ENCODE measurements around the gene TPCN2. TPM values are rescaled to one million over a fixed set of nuclear protein-coding genes. Genes with fewer than 3 reads are reported as not detected.

TPCN2 gene
- total RNA-seq, 2 experiments from 2014 or later, result 18.0 to 22.1 TPM

- Mint-ChIP-seq H3K27ac (no peak overlapping the region), H3K9me3 (no peaks in the 10 kb centered on the region), H3K4me3 (no peak overlapping the region)
Observed at GRCh38 chr11:69116671-69117070, 67.9 kb downstream of the TPCN2 start.

GRCh38 chr11:69119190-69119589 is 70.5 kb downstream of the TPCN2 start:
- Mint-ChIP-seq H3K9me3 (no peaks in the 10 kb centered on the region), H3K27ac (no peak overlapping the region), H3K36me3 (ENCODE audit: low read depth) (no peaks in the 10 kb centered on the region), H3K4me3 (no peak overlapping the region), H3K27me3 (no peaks in the 10 kb centered on the region), H3K4me1 (peaks cover 35% of the 10 kb centered on the region)
- ChIA-PET POLR2A (no interaction called here), CTCF (no interaction called here)
- DNase-seq, result no peak

More at GRCh38 chr11:69116671-69117070, 67.9 kb downstream of the TPCN2 start:
- DNase-seq, result no peak
- H3K36me3 Mint-ChIP-seq (ENCODE audit: low read depth), result no peaks in the 10 kb centered on the region
- H3K27me3 Mint-ChIP-seq, result no peaks in the 10 kb centered on the region
- CTCF ChIA-PET, result no interaction called here
- peaks cover 12% of the 10 kb centered on the region for H3K4me1 Mint-ChIP-seq
- POLR2A ChIA-PET, result no interaction called here

DNA sequence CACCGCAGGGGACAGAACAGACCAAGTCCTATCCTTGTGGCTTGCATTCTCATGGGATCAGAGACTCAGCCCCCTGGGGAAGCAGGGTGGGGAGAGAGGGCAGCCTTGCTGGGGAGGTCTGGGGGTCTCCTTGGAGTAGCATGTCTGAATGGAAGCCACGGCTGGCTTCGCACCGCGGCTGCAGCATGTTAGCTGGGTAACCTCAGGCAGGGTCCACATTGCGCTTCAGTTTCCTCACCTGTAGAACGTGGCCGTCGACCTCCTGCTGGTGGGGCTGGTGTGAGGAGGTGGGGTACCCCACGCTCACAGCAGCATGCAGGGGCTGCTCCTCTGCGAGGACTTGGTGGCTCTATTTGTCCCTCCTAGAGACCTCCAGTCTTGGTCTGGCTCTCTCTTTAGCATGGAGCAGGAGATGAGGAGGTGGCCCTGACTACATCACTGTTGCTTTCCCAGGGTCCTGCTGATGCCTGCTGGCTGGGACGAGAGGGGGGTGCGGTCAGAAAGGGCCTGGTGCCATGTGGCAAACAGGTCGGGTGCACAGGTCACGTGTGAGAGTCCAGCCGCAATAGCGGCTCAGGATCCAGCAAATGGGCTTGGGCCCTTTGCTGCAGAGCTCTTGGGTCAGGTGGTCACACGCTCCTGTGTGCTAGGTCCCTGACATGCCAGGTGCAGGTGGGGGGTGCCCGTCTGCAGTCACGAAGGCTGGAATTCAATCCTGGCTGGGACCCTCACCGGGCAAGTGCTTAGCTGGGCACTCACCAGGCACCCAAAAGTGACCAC is 71.6 kb downstream of the TPCN2 start:
- no peak for DNase-seq
- H3K9me3 Mint-ChIP-seq, result no peaks in the 10 kb centered on the region
- peaks cover 42% of the 10 kb centered on the region for H3K4me1 Mint-ChIP-seq
- H3K36me3 Mint-ChIP-seq (ENCODE audit: low read depth), result no peaks in the 10 kb centered on the region
- H3K27me3 Mint-ChIP-seq, result no peaks in the 10 kb centered on the region
- no peak overlapping the region for H3K4me3 Mint-ChIP-seq
- POLR2A ChIA-PET, result no interaction called here
- CTCF ChIA-PET, result no interaction called here
- no peak overlapping the region for H3K27ac Mint-ChIP-seq

GRCh38 chr11:69121021-69121420 is 72.3 kb downstream of the TPCN2 start:
- Mint-ChIP-seq H3K4me3 (no peak overlapping the region), H3K27ac (peak overlapping the region; percentile 72), H3K9me3 (no peaks in the 10 kb centered on the region), H3K27me3 (no peaks in the 10 kb centered on the region), H3K4me1 (peaks cover 42% of the 10 kb centered on the region), H3K36me3 (ENCODE audit: low read depth) (no peaks in the 10 kb centered on the region)
- ChIA-PET POLR2A (no interaction called here), CTCF (no interaction called here)
- no peak for DNase-seq

DNA sequence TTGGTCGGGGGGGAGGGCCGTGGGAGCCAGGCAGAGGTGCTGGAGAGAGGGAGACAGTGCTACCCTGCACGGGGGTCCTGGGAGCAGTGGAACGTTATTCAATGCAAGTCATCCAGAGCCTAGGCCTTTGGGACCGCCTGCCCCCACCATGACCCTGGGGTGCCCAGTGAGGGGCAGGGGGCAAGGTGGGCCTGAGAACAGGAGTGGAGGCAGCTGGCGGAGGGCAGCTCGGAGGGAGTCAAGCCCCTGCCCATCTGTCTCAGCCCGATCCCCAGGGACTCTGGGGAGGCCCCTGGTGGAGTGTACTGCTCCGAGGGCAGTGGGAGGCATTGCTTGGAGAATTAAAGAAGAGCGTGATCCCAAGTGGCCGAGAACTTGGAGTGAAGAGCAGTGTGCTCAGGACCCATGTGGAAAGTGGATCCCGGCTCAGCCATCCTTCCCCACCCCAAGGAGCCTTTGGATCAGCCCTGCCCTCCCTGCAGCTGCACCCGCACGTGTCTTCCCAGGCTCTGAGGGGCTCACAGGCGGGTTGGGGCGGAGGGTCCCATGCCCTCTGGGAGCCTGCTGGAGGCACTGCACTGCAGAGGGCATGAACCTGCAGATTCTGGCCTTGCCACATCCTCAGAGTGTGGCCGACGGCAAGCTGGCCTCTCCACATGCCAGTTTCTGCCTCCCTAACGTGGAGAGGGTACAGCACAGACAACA is 73.0 kb downstream of the TPCN2 start:
- ChIA-PET CTCF (no interaction called here), POLR2A (no interaction called here)
- Mint-ChIP-seq H3K27me3 (no peaks in the 10 kb centered on the region), H3K36me3 (ENCODE audit: low read depth) (no peaks in the 10 kb centered on the region), H3K4me1 (peaks cover 42% of the 10 kb centered on the region), H3K27ac (peak overlapping the region; percentile 72), H3K9me3 (no peaks in the 10 kb centered on the region), H3K4me3 (no peak overlapping the region)
- no peak for DNase-seq

GRCh38 chr11:69122326-69122629 is 73.5 kb downstream of the TPCN2 start:
- H3K27me3 Mint-ChIP-seq, result no peaks in the 10 kb centered on the region
- H3K27ac Mint-ChIP-seq, result peak overlapping the region; percentile 89
- peak overlapping the region; percentile 11 for H3K4me3 Mint-ChIP-seq

DNA sequence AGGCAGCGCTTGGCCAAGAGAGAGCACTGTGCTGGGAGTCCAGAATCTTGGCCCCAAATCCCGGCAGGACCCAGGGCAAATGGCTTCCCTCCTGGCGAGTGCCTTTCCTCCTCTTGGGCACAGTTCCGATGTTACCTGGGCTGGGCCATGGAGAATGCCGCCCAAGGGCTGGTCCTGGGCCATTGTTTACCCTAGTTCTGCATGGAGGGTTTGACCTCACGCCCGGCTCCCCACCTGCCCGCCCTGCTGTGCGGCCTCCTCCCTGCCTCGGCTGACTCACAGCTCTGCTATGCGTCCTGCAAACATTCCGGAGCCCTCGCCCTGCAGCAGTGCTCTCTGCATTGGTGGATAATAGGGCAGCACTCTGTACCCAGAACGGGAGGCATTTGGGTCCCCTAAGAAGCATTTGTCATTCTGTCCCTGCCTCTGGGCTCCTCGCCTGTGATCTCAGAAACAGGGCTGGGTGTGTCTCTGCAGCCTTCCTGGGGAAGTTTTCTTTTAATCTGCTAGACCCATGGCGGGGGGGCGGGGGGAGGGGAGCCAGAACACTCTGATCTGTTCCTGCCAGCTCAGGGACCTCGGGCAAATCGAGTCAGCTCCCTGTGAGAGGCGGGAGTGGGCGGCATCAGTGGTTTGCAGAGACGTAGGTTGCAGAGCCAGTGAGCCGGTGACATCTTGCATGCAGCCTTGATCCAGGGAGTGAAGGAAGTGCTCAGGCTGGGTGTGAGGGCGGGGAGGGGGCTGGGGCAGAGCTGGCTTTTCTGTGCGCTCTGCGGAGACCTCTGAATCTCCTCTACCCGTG is 74.1 kb downstream of the TPCN2 start:
- H3K9me3 Mint-ChIP-seq, result no peaks in the 10 kb centered on the region
- ChIA-PET POLR2A (no interaction called here), CTCF (no interaction called here)
- H3K4me1 Mint-ChIP-seq, result peaks cover 42% of the 10 kb centered on the region
- H3K4me3 Mint-ChIP-seq, result peak overlapping the region; percentile 64
- H3K36me3 Mint-ChIP-seq (ENCODE audit: low read depth), result no peaks in the 10 kb centered on the region
- H3K27me3 Mint-ChIP-seq, result no peaks in the 10 kb centered on the region
- H3K27ac Mint-ChIP-seq, result peak overlapping the region; percentile 89
- DNase-seq, result peak; percentile 67

More at GRCh38 chr11:69122326-69122629, 73.5 kb downstream of the TPCN2 start:
- no peaks in the 10 kb centered on the region for H3K9me3 Mint-ChIP-seq
- ChIA-PET CTCF (no interaction called here), POLR2A (no interaction called here)
- DNase-seq, result no peak
- H3K4me1 Mint-ChIP-seq, result peaks cover 42% of the 10 kb centered on the region
- H3K36me3 Mint-ChIP-seq (ENCODE audit: low read depth), result no peaks in the 10 kb centered on the region

GRCh38 chr11:69123593-69124545 is 75.1 kb downstream of the TPCN2 start:
- Mint-ChIP-seq H3K4me3 (peak overlapping the region; percentile 64), H3K36me3 (ENCODE audit: low read depth) (no peaks in the 10 kb centered on the region), H3K4me1 (peaks cover 42% of the 10 kb centered on the region), H3K9me3 (peaks cover 4% of the 10 kb centered on the region), H3K27me3 (no peaks in the 10 kb centered on the region), H3K27ac (peak overlapping the region; percentile 89)
- DNase-seq, result no peak
- POLR2A ChIA-PET, result no interaction called here
- CTCF ChIA-PET, result no interaction called here

DNA sequence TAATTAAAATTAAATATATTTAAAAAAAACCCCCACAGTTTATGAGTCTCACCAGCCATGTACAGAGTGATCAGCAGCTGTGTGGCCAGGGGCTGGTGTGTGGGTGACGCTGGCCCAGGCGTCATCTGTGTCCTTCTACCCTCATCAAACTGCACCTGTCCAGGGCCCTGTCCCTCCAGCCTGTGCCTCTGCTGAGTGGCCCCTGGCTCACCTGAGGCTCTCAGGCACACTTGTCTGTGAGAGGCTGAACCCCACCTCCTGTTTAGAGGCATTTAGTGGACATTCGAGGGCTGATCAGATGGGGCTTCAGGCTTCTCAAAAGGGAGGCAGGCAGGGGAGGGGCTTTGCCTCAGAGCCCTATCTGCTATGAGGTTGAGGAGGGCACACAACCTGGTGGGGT is 77.1 kb downstream of the TPCN2 start:
- no peak for DNase-seq
- no peaks in the 10 kb centered on the region for H3K36me3 Mint-ChIP-seq (ENCODE audit: low read depth)
- no peak overlapping the region for H3K27ac Mint-ChIP-seq
- peaks cover 38% of the 10 kb centered on the region for H3K4me1 Mint-ChIP-seq
- CTCF ChIA-PET, result no interaction called here
- POLR2A ChIA-PET, result no interaction called here
- peaks cover 7% of the 10 kb centered on the region for H3K9me3 Mint-ChIP-seq
- no peak overlapping the region for H3K4me3 Mint-ChIP-seq
- no peaks in the 10 kb centered on the region for H3K27me3 Mint-ChIP-seq

DNA sequence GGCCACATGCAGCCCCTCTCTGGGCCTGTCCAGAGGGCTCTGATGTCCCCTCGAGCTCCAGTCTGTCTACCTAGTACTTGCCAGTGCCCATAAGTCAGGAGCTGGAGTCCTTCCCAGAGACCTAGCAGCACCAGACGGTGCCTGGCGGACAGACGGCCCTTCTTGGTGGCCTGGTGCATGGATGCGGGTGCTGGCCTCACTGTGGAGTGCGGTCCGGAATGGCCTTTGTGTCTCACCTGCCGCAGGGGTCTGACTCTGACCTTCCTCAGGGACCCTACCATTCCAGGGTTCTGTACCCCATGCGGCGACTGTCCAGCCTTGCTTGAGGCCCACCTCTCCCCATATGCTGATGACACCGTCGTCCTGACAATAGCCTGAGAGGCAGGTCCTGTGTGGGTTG is 77.6 kb downstream of the TPCN2 start:
- Mint-ChIP-seq H3K27me3 (no peaks in the 10 kb centered on the region), H3K36me3 (ENCODE audit: low read depth) (no peaks in the 10 kb centered on the region), H3K4me1 (peaks cover 36% of the 10 kb centered on the region), H3K27ac (peak overlapping the region; percentile 46), H3K9me3 (peaks cover 7% of the 10 kb centered on the region), H3K4me3 (no peak overlapping the region)
- POLR2A ChIA-PET, result no interaction called here
- DNase-seq, result no peak
- CTCF ChIA-PET, result no interaction called here

GRCh38 chr11:69127081-69127850 is 78.5 kb downstream of the TPCN2 start:
- Mint-ChIP-seq H3K4me1 (peaks cover 29% of the 10 kb centered on the region), H3K9me3 (peaks cover 7% of the 10 kb centered on the region), H3K4me3 (no peak overlapping the region), H3K27me3 (no peaks in the 10 kb centered on the region), H3K27ac (no peak overlapping the region), H3K36me3 (ENCODE audit: low read depth) (no peaks in the 10 kb centered on the region)
- CTCF ChIA-PET, result no interaction called here
- POLR2A ChIA-PET, result no interaction called here
- no peak for DNase-seq

DNA sequence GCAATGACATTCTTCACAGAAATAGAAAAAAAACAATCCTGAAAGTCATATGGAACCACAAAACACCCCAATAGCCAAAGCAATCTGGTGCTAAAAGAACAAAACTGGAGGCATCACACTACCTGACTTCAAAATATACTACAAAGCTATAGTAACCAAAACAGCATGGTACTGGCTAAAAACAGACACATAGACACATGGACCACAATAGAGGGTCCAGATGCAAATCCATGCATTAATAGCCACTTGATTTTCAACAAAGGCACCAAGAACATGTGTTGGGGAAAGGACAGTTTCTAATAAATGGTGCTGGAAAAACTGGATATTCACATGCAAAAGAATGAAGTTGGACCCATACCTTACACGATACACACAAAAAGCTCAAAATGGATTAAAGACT is 79.2 kb downstream of the TPCN2 start:
- Mint-ChIP-seq H3K27me3 (no peaks in the 10 kb centered on the region), H3K9me3 (peaks cover 7% of the 10 kb centered on the region), H3K4me3 (no peak overlapping the region), H3K36me3 (ENCODE audit: low read depth) (no peaks in the 10 kb centered on the region), H3K27ac (no peak overlapping the region), H3K4me1 (peaks cover 23% of the 10 kb centered on the region)
- ChIA-PET POLR2A (no interaction called here), CTCF (no interaction called here)
- DNase-seq, result no peak

Data from activated CD4-positive, alpha-beta T cell treated with anti-CD3 and anti-CD28 coated beads, Interleukin-2, amount 10 ng/mL, durations not matched to agents 7 days and 5 days (primary cell).